Activated naive CD8-positive, alpha-beta T cell treated with anti-CD3 and anti-CD28 coated beads, Interleukin-2, amount 50 U/mL, for 24 hours (primary cell): Measurements from ENCODE around the gene SUSD1.
"Not testable (repeated sequence)": the region's sequence is repeated elsewhere in the genome, so short reads cannot be mapped to it uniquely, and the experiment has no call there.

Experiments used
- ATAC-seq: fragments of 150-1000 bp; cut with Tn5 transposase; one replicate; pipeline ENCODE4 v1.10.0; 2021
- DNase-seq: peaks from one replicate; pipeline ENCODE4 v3.0.0; 2021
- H3K27ac Mint-ChIP-seq: one replicate; pipeline ENCODE4 v1.8.0; 2021; ENCODE audit warnings: mild to moderate bottlenecking, mixed read lengths
- H3K27me3 Mint-ChIP-seq: one replicate; pipeline ENCODE4 v1.8.0; 2021; ENCODE audit warnings: mixed read lengths
- H3K36me3 Mint-ChIP-seq: one replicate; pipeline ENCODE4 v1.8.0; 2021; ENCODE audit warnings: low read depth, mixed read lengths
- H3K4me1 Mint-ChIP-seq: one replicate; pipeline ENCODE4 v1.8.0; 2021; ENCODE audit warnings: mixed read lengths
- H3K4me3 Mint-ChIP-seq: one replicate; pipeline ENCODE4 v1.8.0; 2021; ENCODE audit warnings: mild to moderate bottlenecking, moderate library complexity, mixed read lengths
- H3K9me3 Mint-ChIP-seq: one replicate; pipeline ENCODE4 v1.8.0; 2021; ENCODE audit warnings: mixed read lengths

Gene SUSD1

DNA sequence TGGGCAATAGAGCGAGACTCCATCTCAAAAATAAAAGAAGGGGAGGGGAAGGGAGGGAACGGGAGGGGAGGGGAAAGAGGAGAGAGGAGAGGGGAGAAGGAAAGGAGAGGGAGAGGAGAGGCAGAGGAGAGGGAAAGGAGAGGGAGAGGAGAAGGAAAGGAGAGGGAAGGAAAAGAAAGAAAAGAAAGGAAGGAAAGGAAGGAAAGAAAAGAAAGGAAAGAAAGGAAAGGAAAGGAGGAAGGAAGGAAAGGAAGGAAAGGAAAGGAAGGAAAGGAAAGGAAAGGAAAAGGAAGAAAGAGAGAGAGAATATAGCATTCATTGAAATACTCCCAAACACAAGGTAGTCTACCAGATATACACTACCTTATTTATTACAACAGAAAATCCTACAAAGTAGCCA lies 44.8 kb downstream of the SUSD1 start:
- H3K27me3 Mint-ChIP-seq: no peaks in the 10 kb centered on the region
- DNase-seq (no peak), ATAC-seq (no peak)
- H3K27ac Mint-ChIP-seq: no peak overlapping the region
- no peak overlapping the region for H3K4me3 Mint-ChIP-seq
- H3K36me3 Mint-ChIP-seq: peaks cover 4% of the 10 kb centered on the region
- H3K4me1 Mint-ChIP-seq: peaks cover 2% of the 10 kb centered on the region
- no peaks in the 10 kb centered on the region for H3K9me3 Mint-ChIP-seq

- Mint-ChIP-seq H3K9me3 (no peaks in the 10 kb centered on the region), H3K4me3 (no peak overlapping the region), H3K36me3 (peaks cover 3% of the 10 kb centered on the region), H3K4me1 (peaks cover 2% of the 10 kb centered on the region), H3K27me3 (no peaks in the 10 kb centered on the region), H3K27ac (no peak overlapping the region)
- DNase-seq (no peak), ATAC-seq (no peak)
Observed at GRCh38 chr9:112129246-112129645, 45.9 kb downstream of the SUSD1 start.

GRCh38 chr9:112128399-112128798 lies 46.7 kb downstream of the SUSD1 start:
- not testable (repeated sequence) for ATAC-seq, H3K27ac Mint-ChIP-seq, H3K36me3 Mint-ChIP-seq, H3K9me3 Mint-ChIP-seq, DNase-seq, H3K4me1 Mint-ChIP-seq, H3K4me3 Mint-ChIP-seq, H3K27me3 Mint-ChIP-seq

DNA sequence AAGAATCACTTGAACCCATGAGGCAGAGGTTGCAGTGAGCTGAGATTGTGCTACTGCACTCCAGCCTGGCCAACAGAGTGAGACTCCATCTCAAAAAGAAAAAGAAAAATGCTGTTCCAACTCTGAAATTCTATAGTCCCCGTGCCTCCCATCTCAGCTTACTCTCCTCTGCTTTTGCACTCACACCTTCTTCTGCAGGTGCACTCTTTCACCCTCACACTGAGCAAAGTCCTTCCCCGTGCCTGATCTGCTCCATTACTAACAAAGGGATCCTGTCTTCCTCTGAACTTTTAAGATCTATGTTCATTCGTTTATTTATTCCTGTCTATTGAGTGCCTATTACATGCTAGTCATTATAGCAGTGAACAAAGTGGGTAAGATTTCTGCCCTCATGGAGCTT lies 47.8 kb downstream of the SUSD1 start:
- H3K4me3 Mint-ChIP-seq: no peak overlapping the region
- H3K9me3 Mint-ChIP-seq: no peaks in the 10 kb centered on the region
- H3K27ac Mint-ChIP-seq: no peak overlapping the region
- DNase-seq: no peak
- no peaks in the 10 kb centered on the region for H3K27me3 Mint-ChIP-seq
- no peak for ATAC-seq
- peaks cover 6% of the 10 kb centered on the region for H3K4me1 Mint-ChIP-seq
- H3K36me3 Mint-ChIP-seq: peaks cover 9% of the 10 kb centered on the region

- Mint-ChIP-seq H3K36me3 (peaks cover 9% of the 10 kb centered on the region), H3K9me3 (no peaks in the 10 kb centered on the region), H3K27ac (no peak overlapping the region), H3K27me3 (no peaks in the 10 kb centered on the region), H3K4me3 (no peak overlapping the region), H3K4me1 (peaks cover 19% of the 10 kb centered on the region)
- ATAC-seq: no peak
- DNase-seq: no peak
Observed at GRCh38 chr9:112125951-112126388, 49.1 kb downstream of the SUSD1 start.

GRCh38 chr9:112124156-112124555 lies 50.9 kb downstream of the SUSD1 start:
- Mint-ChIP-seq H3K27me3 (no peaks in the 10 kb centered on the region), H3K27ac (no peak overlapping the region), H3K4me3 (no peak overlapping the region), H3K4me1 (peaks cover 29% of the 10 kb centered on the region), H3K36me3 (peaks cover 9% of the 10 kb centered on the region), H3K9me3 (no peaks in the 10 kb centered on the region)
- DNase-seq (no peak), ATAC-seq (no peak)

DNA sequence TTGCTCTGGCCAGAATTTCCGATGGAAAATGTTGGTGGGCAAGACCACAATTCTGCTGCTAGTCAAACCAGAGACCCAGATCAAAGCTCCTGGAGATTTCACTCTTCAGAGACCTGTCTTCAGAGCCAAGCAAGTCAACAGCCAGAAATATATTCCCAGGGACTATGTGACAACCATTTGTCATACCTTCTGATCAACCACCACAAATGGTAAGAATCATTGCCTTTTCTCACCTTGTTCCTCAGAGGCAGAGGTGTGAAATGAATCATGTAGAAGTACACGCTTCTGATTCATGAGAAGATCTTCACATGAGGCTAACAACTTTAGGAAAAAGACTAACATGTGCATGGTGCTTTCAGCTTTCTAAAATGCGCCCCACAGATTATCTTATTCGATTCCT lies 53.5 kb downstream of the SUSD1 start:
- ATAC-seq (peak; percentile 91), DNase-seq (peak; percentile 6)
- no peaks in the 10 kb centered on the region for H3K27me3 Mint-ChIP-seq
- H3K4me1 Mint-ChIP-seq: peaks cover 29% of the 10 kb centered on the region
- peaks cover 9% of the 10 kb centered on the region for H3K36me3 Mint-ChIP-seq
- no peak overlapping the region for H3K4me3 Mint-ChIP-seq
- H3K9me3 Mint-ChIP-seq: no peaks in the 10 kb centered on the region
- H3K27ac Mint-ChIP-seq: peak overlapping the region; percentile 47

GRCh38 chr9:112120439-112120925 lies 54.6 kb downstream of the SUSD1 start:
- Mint-ChIP-seq H3K36me3 (peaks cover 9% of the 10 kb centered on the region), H3K4me1 (peaks cover 29% of the 10 kb centered on the region), H3K9me3 (no peaks in the 10 kb centered on the region), H3K27me3 (no peaks in the 10 kb centered on the region), H3K4me3 (no peak overlapping the region), H3K27ac (no peak overlapping the region)
- no peak for DNase-seq
- ATAC-seq: no peak

GRCh38 chr9:112120030-112120341 lies 55.1 kb downstream of the SUSD1 start:
- Mint-ChIP-seq H3K36me3 (peaks cover 9% of the 10 kb centered on the region), H3K4me1 (peaks cover 29% of the 10 kb centered on the region), H3K27me3 (no peaks in the 10 kb centered on the region), H3K27ac (no peak overlapping the region), H3K9me3 (no peaks in the 10 kb centered on the region), H3K4me3 (no peak overlapping the region)
- DNase-seq (no peak), ATAC-seq (no peak)

DNA sequence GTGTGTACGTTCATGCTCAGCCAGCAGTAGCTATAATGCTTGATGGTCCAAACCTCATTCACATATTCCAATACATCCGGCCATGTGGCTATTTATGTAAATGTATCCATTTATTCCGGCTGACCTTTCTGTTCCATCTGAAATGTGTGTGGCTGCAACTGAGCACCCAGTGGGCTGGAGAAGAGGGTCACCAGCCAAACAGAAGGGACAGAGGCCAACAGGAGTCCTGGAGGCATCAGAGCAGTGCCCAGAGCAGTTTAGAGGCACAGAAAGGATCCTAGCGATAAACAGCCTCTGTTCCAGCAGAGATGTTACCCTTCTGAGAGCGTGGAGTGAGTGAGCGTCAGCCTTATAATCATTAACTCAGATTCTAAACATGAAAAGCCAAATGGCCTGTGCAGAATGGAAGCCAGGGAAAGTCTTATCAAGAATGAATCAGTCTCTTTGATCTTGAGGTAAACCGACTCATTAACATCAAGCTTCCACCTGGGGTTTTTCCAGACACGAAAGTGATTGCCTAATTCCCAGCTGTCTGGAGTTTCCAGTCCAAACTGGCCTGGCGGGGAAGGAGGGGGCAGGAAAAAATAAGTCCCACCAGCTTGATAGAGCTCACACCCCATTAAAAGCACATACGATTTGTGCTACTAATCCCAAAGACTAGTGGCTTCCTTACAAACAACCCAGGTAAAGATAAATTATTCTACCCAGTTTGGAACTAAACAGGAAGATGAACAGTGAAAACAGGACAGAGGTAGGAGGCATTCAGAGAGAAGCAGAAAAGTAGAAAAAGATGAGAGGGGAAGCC lies 55.7 kb downstream of the SUSD1 start:
- H3K36me3 Mint-ChIP-seq: peaks cover 9% of the 10 kb centered on the region
- DNase-seq (no peak), ATAC-seq (no peak)
- H3K9me3 Mint-ChIP-seq: no peaks in the 10 kb centered on the region
- H3K4me3 Mint-ChIP-seq: no peak overlapping the region
- no peak overlapping the region for H3K27ac Mint-ChIP-seq
- no peaks in the 10 kb centered on the region for H3K27me3 Mint-ChIP-seq
- H3K4me1 Mint-ChIP-seq: peaks cover 29% of the 10 kb centered on the region

- Mint-ChIP-seq H3K4me3 (no peak overlapping the region), H3K36me3 (peaks cover 6% of the 10 kb centered on the region), H3K27me3 (no peaks in the 10 kb centered on the region), H3K4me1 (peaks cover 29% of the 10 kb centered on the region), H3K9me3 (no peaks in the 10 kb centered on the region), H3K27ac (no peak overlapping the region)
- DNase-seq (no peak), ATAC-seq (no peak)
Observed at GRCh38 chr9:112118009-112118408, 57.1 kb downstream of the SUSD1 start.

DNA sequence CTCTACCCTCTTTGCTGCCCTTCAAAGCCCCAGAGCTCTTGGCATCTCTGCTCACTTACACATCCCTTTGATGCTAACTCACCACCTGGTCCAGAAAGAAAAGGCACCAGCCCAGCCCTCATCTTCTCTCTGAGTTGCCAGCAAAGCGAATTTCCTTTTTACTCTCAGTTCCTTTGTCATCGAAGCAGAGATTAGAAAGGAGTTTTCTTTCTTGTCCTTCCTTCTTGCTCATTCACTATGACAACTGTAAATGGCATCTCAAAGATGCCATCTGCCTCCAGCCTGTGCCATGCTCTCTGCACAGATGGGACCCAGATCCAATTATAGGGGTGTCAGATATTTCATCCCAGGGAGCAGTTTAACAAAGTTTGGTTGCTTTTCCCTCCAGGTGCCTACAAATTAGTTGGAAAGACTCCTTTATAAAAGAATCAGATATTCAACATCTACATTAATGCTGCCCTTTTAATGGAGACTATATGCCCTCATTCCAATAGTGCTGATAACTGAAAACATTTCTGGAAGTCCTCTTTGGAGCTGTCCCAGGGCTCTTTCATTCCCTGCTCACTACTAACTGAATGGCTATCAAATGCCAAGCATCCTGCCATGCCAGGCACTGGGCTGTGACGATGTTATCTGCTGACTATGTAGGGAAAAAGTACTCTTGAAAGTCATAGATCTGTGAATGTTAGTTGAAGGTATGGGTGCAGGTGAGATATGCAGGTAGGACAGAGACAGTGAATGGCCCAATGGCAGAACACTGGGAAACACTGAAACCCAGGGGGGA lies 58.9 kb downstream of the SUSD1 start:
- H3K27ac Mint-ChIP-seq: no peak overlapping the region

DNA sequence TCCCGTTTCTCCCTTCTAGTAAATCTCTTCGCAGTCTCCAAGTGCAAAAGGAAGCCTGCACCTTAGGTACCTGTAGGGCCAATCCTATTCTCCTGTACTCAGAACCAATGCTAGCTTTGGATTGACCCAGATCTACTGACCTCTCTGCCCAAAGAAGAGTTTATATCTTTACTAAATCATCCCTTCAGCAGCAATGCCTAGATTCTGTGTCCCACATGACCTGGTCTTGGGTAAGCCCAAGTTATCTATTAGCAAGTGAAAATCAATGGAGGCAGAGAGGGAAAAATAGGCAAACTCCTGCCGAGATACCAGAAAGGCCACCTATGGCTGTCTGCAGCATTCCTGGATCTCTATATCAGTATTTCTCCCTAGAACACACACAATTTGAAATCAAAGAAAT lies 60.0 kb downstream of the SUSD1 start:
- ATAC-seq (no peak), DNase-seq (no peak)
- Mint-ChIP-seq H3K27ac (no peak overlapping the region), H3K27me3 (no peaks in the 10 kb centered on the region), H3K9me3 (no peaks in the 10 kb centered on the region), H3K4me3 (no peak overlapping the region), H3K36me3 (peaks cover 4% of the 10 kb centered on the region), H3K4me1 (peaks cover 15% of the 10 kb centered on the region)

More for the DNA sequence above, 58.9 kb downstream of the SUSD1 start:
- Mint-ChIP-seq H3K36me3 (peaks cover 3% of the 10 kb centered on the region), H3K4me1 (peaks cover 17% of the 10 kb centered on the region), H3K27me3 (no peaks in the 10 kb centered on the region), H3K9me3 (no peaks in the 10 kb centered on the region), H3K4me3 (no peak overlapping the region)
- no peak for ATAC-seq
- no peak for DNase-seq

DNA sequence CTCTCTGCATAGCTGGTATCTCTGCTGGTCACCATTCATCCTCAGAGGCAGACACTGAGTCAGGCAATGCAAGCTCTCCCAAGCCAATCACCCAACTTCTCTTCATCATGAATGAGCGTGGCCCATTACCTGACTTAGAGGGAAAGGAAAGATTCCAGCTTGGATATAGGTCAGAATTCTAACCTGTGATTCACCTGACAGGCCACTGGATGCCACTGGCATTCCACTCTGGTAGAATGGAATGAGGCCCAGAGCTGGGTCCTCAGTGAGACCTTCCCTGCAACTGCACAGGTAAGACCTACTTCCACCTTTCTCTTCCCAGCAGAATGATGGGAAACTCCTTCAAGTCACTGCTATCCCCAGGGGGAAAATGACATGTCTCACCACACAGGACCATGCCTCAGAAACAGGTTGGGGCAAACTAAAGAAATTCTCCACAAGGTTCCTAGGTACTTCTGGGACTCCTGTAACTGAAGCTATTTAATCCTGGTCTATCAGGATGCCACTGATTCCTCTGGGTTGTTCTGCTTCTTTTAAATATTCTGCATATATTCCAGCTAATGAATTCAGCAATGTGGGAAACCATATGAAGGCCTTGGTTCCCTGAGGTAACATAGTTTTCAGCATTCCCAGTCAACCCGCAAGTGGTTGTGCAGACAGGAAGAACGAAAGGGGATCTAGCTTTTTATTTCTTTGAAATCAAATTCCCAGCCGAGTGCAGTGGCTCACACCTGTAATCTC lies 62.0 kb downstream of the SUSD1 start:
- Mint-ChIP-seq H3K36me3 (peaks cover 4% of the 10 kb centered on the region), H3K27ac (no peak overlapping the region), H3K9me3 (no peaks in the 10 kb centered on the region), H3K4me1 (peaks cover 5% of the 10 kb centered on the region), H3K27me3 (no peaks in the 10 kb centered on the region), H3K4me3 (no peak overlapping the region)
- no peak for DNase-seq
- no peak for ATAC-seq
